Osteoblast (primary cell): ENCODE results near the gene ACAP3. TPM values are rescaled to one million over a fixed set of nuclear protein-coding genes. Genes with fewer than 3 reads are reported as not detected.

ENCODE experiments used
- DNase-seq: peaks from one replicate; pipeline ENCODE4 v3.0.0; 2011; ENCODE audit warnings: low spot score, mixed read lengths; ENCODE audit not compliant: insufficient read length; ENCODE audit errors: missing footprints
- H2AFZ ChIP-seq: 2 replicates; pipeline ENCODE4 v1.6.0; 2011; ENCODE audit warnings: mild to moderate bottlenecking, low read length
- H3K27ac ChIP-seq: 2 replicates; pipeline ENCODE4 v1.5.1; 2011; ENCODE audit warnings: mild to moderate bottlenecking, low read depth, low read length, moderate library complexity
- H3K27me3 ChIP-seq: 2 replicates; pipeline ENCODE4 v1.6.0; 2012; ENCODE audit warnings: mild to moderate bottlenecking, control low read depth, inconsistent platforms, low read length, moderate library complexity; ENCODE audit not compliant: insufficient read depth
- H3K36me3 ChIP-seq: 2 replicates; pipeline ENCODE4 v1.5.1; 2011; ENCODE audit warnings: mild to moderate bottlenecking, low read length, control low read depth, moderate library complexity; ENCODE audit not compliant: insufficient read depth
- H3K4me1 ChIP-seq: 2 replicates; pipeline ENCODE4 v1.5.1; 2011; ENCODE audit warnings: mild to moderate bottlenecking, low read length, control low read depth, moderate library complexity; ENCODE audit not compliant: insufficient read depth
- H3K4me2 ChIP-seq: 2 replicates; pipeline ENCODE4 v1.6.0; 2011; ENCODE audit warnings: mild to moderate bottlenecking, low read length; ENCODE audit not compliant: insufficient read depth
- H3K4me3 ChIP-seq: fragments of 200-600 bp; sonication (generic); 3 replicates; pipeline ENCODE4 v1.5.1; 2012; ENCODE audit warnings: mild to moderate bottlenecking, low read length, inconsistent platforms; ENCODE audit not compliant: insufficient read depth
- H3K79me2 ChIP-seq: 2 replicates; pipeline ENCODE4 v1.6.0; 2012; ENCODE audit warnings: mild to moderate bottlenecking, low read length, control low read depth, inconsistent platforms; ENCODE audit not compliant: insufficient read depth
- H3K9me3 ChIP-seq: 2 replicates; pipeline ENCODE4 v1.5.1; 2011; ENCODE audit warnings: low read depth, low read length, control low read depth
- H4K20me1 ChIP-seq: 2 replicates; pipeline ENCODE4 v1.6.0; 2012; ENCODE audit warnings: mild to moderate bottlenecking, low read length, control low read depth; ENCODE audit not compliant: insufficient read depth
- total RNA-seq: library from RNA; depleted of rRNA; stranded (reverse); fragments of >200 nt; gene quantifications from 2 replicates; pipeline ENCODE4 v1.2.3, GENCODE V29; 2012
- TF ChIP-seq, protein P1 (sequence below): IDR thresholded peaks from 2 replicates; pipeline ENCODE4 v1.5.1; 2011; ENCODE audit warnings: mild to moderate bottlenecking, low read depth, low read length, moderate library complexity; ENCODE audit errors: extremely low read depth

ACAP3 gene
- total RNA-seq, 1 donor, result 46.7 TPM

DNA sequence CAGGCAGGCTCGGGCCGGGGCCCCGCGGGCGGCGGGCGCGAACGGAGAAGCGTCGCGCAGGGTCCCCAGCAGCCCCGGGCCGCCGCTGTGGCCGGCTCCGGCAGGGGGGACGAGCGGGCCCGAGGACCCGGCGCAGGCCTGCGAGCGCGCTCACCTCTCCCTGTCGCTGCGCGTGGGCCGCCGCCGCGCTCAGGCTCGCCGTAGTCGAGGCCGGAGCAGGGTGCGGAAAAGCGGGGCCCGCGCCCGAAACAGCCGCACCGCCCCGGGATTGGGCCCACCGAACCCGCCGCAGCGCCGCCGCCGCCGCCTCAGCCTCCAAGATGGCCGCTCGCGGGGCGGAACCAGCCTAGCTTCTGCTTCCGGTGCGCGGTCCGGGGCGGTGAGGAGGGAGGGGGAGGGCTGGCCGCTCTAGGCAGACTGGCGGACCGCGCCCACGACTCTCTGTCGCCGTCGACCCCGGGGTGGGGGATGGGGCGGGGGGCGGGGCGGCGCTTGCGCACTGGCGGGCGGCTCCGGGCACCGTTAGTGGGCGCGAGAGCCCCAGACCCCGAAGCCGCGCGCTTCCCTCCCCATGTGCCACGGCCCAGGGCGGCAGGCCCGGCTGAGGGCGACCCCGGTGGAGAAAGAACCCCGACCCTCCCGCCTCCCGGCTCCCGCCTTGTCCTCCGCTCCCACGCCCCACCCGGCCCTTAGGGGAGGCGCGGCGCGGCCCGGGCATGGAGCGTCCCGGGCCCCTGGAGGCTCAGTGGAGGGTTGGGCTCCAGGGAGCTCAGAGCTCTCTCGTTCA lies 34.0 kb downstream of the ACAP3 start, which contains the start of gene UBE2J2:
Gene UBE2J2, minus strand, starts transcription at position 343 of the 787 bp plus-strand sequence. CDS start 5,862 bp downstream, outside the sequence.
- peak; percentile 100 for DNase-seq
- H3K79me2 ChIP-seq, result peaks cover 51% of the 10 kb centered on the region
- peaks cover 11% of the 10 kb centered on the region for H3K36me3 ChIP-seq
- H3K27me3 ChIP-seq, result no peaks in the 10 kb centered on the region
- no peaks in the 10 kb centered on the region for H3K9me3 ChIP-seq
- peak within 1 kb of the TSS; percentile 56 for H2AFZ ChIP-seq
- TF ChIP-seq, protein P1, sequence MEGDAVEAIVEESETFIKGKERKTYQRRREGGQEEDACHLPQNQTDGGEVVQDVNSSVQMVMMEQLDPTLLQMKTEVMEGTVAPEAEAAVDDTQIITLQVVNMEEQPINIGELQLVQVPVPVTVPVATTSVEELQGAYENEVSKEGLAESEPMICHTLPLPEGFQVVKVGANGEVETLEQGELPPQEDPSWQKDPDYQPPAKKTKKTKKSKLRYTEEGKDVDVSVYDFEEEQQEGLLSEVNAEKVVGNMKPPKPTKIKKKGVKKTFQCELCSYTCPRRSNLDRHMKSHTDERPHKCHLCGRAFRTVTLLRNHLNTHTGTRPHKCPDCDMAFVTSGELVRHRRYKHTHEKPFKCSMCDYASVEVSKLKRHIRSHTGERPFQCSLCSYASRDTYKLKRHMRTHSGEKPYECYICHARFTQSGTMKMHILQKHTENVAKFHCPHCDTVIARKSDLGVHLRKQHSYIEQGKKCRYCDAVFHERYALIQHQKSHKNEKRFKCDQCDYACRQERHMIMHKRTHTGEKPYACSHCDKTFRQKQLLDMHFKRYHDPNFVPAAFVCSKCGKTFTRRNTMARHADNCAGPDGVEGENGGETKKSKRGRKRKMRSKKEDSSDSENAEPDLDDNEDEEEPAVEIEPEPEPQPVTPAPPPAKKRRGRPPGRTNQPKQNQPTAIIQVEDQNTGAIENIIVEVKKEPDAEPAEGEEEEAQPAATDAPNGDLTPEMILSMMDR, result no peak
- H3K4me1 ChIP-seq, result peaks cover 23% of the 10 kb centered on the region
- H4K20me1 ChIP-seq, result peaks cover 26% of the 10 kb centered on the region
- peak within 1 kb of the TSS; percentile 99 for H3K4me2 ChIP-seq
- peak within 1 kb of the TSS; percentile 91 for H3K27ac ChIP-seq
- H3K4me3 ChIP-seq, result peak within 1 kb of the TSS; percentile 80

DNA sequence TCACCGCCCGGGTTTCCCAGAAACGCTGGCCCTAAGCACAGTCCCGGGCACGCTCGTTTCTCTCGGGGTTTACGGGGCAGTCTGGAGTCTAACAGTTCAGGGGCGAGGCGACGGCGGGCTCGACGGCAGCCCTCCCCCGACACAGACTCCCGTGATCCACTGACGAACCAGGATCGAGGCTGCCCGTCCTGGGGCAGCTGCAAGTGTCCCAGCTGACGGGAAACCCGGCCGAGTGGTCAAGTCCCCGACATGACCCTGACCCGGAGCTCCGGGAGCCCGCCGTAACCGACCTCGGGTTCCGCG lies 34.6 kb downstream of the ACAP3 start:
- Histone ChIP-seq H2AFZ (no peak overlapping the region), H3K4me3 (peak overlapping the region; percentile 80), H3K27ac (peak overlapping the region; percentile 91), H3K36me3 (peaks cover 16% of the 10 kb centered on the region), H3K79me2 (peaks cover 57% of the 10 kb centered on the region), H3K9me3 (no peaks in the 10 kb centered on the region), H4K20me1 (peaks cover 26% of the 10 kb centered on the region), H3K4me2 (peak overlapping the region; percentile 99), H3K27me3 (no peaks in the 10 kb centered on the region), H3K4me1 (peaks cover 23% of the 10 kb centered on the region)
- no peak for DNase-seq
- TF ChIP-seq, protein P1, result no peak

DNA sequence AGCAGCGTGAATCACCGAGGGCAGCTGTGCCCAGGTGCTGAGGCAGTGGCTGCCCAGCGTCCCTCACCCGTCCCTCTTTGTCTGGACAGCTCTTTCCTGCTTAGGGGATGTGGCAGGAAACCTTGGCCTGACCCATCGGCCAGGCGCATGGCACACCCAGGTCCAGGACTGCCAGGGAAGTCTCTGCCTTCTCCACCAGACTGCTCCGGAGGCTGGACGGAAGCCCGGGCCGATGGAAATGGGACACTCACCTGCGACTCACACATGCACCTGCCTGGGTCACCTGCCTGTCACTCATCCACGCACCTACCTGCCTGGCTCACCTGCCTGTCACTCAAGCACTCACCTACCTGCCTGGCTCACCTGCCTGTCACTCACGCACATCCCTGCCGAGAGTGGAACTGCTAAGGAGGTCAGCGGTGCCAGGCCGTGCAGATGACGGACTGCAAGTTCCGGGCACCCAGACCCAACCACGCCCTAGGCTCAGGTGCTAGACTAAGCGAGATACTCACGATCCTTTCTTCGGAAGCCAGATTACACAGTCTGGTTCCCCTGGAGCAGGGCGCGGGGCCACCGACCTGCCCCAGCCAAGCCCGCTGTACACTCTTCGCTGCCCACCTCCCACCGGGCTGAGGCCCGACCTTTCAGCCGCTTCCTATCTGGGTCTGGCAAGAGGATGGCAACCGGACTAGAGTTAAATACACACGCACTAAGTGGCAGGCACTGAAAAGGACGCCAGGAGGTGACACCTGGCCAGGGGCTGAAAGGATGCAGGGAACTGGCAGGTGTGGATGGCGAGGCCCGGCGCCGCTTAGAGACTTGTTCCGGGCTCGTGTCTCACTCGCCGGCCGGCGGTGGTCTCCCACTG lies 35.2 kb downstream of the ACAP3 start:
- H4K20me1 ChIP-seq, result peaks cover 26% of the 10 kb centered on the region
- H3K4me2 ChIP-seq, result peak overlapping the region; percentile 99
- TF ChIP-seq, protein P1, result no peak
- H3K27ac ChIP-seq, result peak overlapping the region; percentile 91
- no peak overlapping the region for H2AFZ ChIP-seq
- peak overlapping the region; percentile 80 for H3K4me3 ChIP-seq
- peaks cover 20% of the 10 kb centered on the region for H3K36me3 ChIP-seq
- H3K4me1 ChIP-seq, result peaks cover 23% of the 10 kb centered on the region
- H3K79me2 ChIP-seq, result peaks cover 63% of the 10 kb centered on the region
- DNase-seq, result no peak
- H3K9me3 ChIP-seq, result no peaks in the 10 kb centered on the region
- no peaks in the 10 kb centered on the region for H3K27me3 ChIP-seq

DNA sequence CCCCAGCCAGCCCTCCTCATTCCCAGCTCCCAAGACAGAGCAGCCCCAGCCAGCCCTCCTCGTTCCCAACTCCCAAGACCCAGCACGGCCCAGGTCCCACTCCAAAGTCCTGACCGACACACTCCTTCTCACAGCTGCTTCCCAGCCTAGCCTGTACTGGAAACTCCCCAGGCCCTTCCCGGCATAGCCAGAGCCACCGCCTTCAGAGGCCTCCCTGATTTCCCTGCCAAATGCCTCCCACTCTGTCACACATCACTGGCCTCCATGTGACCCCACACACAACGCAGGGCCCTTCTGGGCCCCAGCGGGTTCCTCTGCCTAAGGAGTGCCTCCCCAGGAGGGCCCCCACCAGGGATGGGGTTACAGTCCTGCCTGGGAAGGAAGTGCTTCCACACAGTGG lies 36.9 kb downstream of the ACAP3 start:
- H3K79me2 ChIP-seq, result peaks cover 74% of the 10 kb centered on the region
- peak overlapping the region; percentile 25 for H3K4me2 ChIP-seq
- peaks cover 31% of the 10 kb centered on the region for H3K36me3 ChIP-seq
- H3K4me3 ChIP-seq, result peak overlapping the region; percentile 18
- H3K4me1 ChIP-seq, result peaks cover 28% of the 10 kb centered on the region
- H3K9me3 ChIP-seq, result no peaks in the 10 kb centered on the region
- TF ChIP-seq, protein P1, result no peak
- DNase-seq, result peak; percentile 92
- peaks cover 29% of the 10 kb centered on the region for H4K20me1 ChIP-seq
- no peaks in the 10 kb centered on the region for H3K27me3 ChIP-seq
- no peak overlapping the region for H2AFZ ChIP-seq
- H3K27ac ChIP-seq, result peak overlapping the region; percentile 63
